K562 (cell line): Measurements from ENCODE around the gene HSBP1L1. TPM values are rescaled to one million over a fixed set of nuclear protein-coding genes. Genes with fewer than 3 reads are reported as not detected.

Experiments
- ARID1B ChIP-seq: fragments of 450-650 bp; IDR thresholded peaks from 2 replicates; pipeline ENCODE4 v1.6.1; 2016; ENCODE audit warnings: antibody characterized with exemption, mild to moderate bottlenecking, inconsistent platforms
- CBFA2T2 ChIP-seq: fragments of 450-650 bp; conservative IDR thresholded peaks from 2 replicates; pipeline ENCODE4 v1.6.1; 2017; ENCODE audit warnings: mild to moderate bottlenecking
- CXXC5 ChIP-seq: fragments of 250-450 bp; sonication (Bioruptor Pico); IDR thresholded peaks from 2 replicates; pipeline ENCODE4 v1.8.0; 2022; ENCODE audit warnings: inconsistent platforms, mild to moderate bottlenecking, moderate library complexity
- DPF2 ChIP-seq: fragments of 450-650 bp; IDR thresholded peaks from 2 replicates; pipeline ENCODE4 v1.6.1; 2016
- ESRRA ChIP-seq: fragments of 450-650 bp; IDR thresholded peaks from 2 replicates; pipeline ENCODE4 v1.6.1; 2014; ENCODE audit warnings: low read depth, mild to moderate bottlenecking, moderate library complexity, borderline replicate concordance
- FOXA3 ChIP-seq, 2 experiments: fragments of 450-650 bp in 1 of 2; sonication (generic) in 1 of 2; formaldehyde crosslinking; IDR thresholded peaks in 1 of 2; conservative IDR thresholded peaks in 1 of 2; 2 replicates each; pipeline versions ENCODE4 v1.4.0 to v1.8.0; 2020 to 2022; ENCODE audit warnings: mild to moderate bottlenecking in 2 of 2, missing genetic modification reagents in 1 of 2
- FOXM1 ChIP-seq, 2 experiments: fragments of 450-650 bp in 1 of 2; sonication (generic) in 1 of 2; formaldehyde crosslinking in 1 of 2; IDR thresholded peaks; 2 replicates each; pipeline versions ENCODE4 v1.6.1 to v1.9.0; 2017 to 2022; ENCODE audit warnings: low read depth in 2 of 2, mild to moderate bottlenecking in 2 of 2, missing genetic modification reagents in 1 of 2, moderate library complexity in 1 of 2
- GATA2 ChIP-seq: sonication (generic); formaldehyde crosslinking; IDR thresholded peaks from 2 replicates; pipeline ENCODE4 v1.4.0; 2020; ENCODE audit warnings: mild to moderate bottlenecking, missing genetic modification reagents
- IFI16 ChIP-seq: fragments of 250-450 bp; sonication (Bioruptor Pico); IDR thresholded peaks from 2 replicates; pipeline ENCODE4 v2.1.2; 2022; ENCODE audit warnings: mild to moderate bottlenecking, inconsistent platforms
- ILK ChIP-seq: fragments of 450-650 bp; IDR thresholded peaks from 2 replicates; pipeline ENCODE4 v1.6.1; 2016; ENCODE audit warnings: missing genetic modification characterization, low read depth, mild to moderate bottlenecking, missing compliant biosample characterization, moderate library complexity, borderline replicate concordance
- JUND ChIP-seq, 2 experiments: IDR thresholded peaks; 2 replicates in 1 of 2; 3 replicates in 1 of 2; pipeline ENCODE4 v1.6.1; 2011; ENCODE audit warnings: borderline replicate concordance in 2 of 2, low read depth in 2 of 2, low read length in 2 of 2, improper control_type of control experiment in 1 of 2, missing biosample characterization in 1 of 2, missing genetic modification characterization in 1 of 2, missing genetic modification reagents in 1 of 2
- KLF10 ChIP-seq: fragments of 250-450 bp; sonication (Bioruptor Pico); IDR thresholded peaks from 2 replicates; pipeline ENCODE4 v1.6.1; 2021; ENCODE audit warnings: matching md5 sums
- KLF16 ChIP-seq: IDR thresholded peaks from 2 replicates; pipeline ENCODE4 v1.6.1; 2016; ENCODE audit warnings: antibody characterized with exemption
- MEIS2 ChIP-seq: fragments of 450-650 bp; IDR thresholded peaks from 2 replicates; pipeline ENCODE4 v1.6.1; 2014; ENCODE audit warnings: mild to moderate bottlenecking; ENCODE audit not compliant: partially characterized antibody
- NCOR1 ChIP-seq: fragments of 450-650 bp; IDR thresholded peaks from 2 replicates; pipeline ENCODE4 v1.6.1; 2016; ENCODE audit warnings: mild to moderate bottlenecking, moderate library complexity
- NFIC ChIP-seq: fragments of 450-650 bp; IDR thresholded peaks from 2 replicates; pipeline ENCODE4 v1.6.1; 2017; ENCODE audit warnings: mild to moderate bottlenecking, inconsistent platforms
- PHB2 ChIP-seq: fragments of 450-650 bp; IDR thresholded peaks from 2 replicates; pipeline ENCODE4 v1.6.1; 2017; ENCODE audit warnings: low read depth
- POLR2AphosphoS5 ChIP-seq: IDR thresholded peaks from 2 replicates; pipeline ENCODE4 v1.6.1; 2011; ENCODE audit warnings: mild to moderate bottlenecking, low read depth, low read length, moderate library complexity; ENCODE audit not compliant: control insufficient read depth, insufficient read depth
- PTRF ChIP-seq: fragments of 450-650 bp; IDR thresholded peaks from 2 replicates; pipeline ENCODE4 v1.6.1; 2016; ENCODE audit warnings: mild to moderate bottlenecking, missing genetic modification characterization, missing compliant biosample characterization
- RBM17 ChIP-seq: fragments of 200-400 bp; formaldehyde crosslinking; IDR thresholded peaks from 2 replicates; pipeline ENCODE4 v1.6.1; 2017; ENCODE audit warnings: low read depth, mild to moderate bottlenecking, low read length, borderline replicate concordance
- SOX6 ChIP-seq: fragments of 450-650 bp; IDR thresholded peaks from 2 replicates; pipeline ENCODE4 v1.6.1; 2014; ENCODE audit warnings: mild to moderate bottlenecking
- STAT5A ChIP-seq: IDR thresholded peaks from 2 replicates; pipeline ENCODE4 v1.6.1; 2012; ENCODE audit warnings: low read length, inconsistent platforms, borderline replicate concordance
- ZNF165 ChIP-seq: fragments of 250-450 bp; sonication (Bioruptor Pico); IDR thresholded peaks from 2 replicates; pipeline ENCODE4 v1.4.0; 2020; ENCODE audit warnings: borderline replicate concordance
- ZNF408 ChIP-seq: fragments of 250-450 bp; sonication (Bioruptor Pico); IDR thresholded peaks from 2 replicates; pipeline ENCODE4 v1.4.0; 2020; ENCODE audit warnings: low read depth, mild to moderate bottlenecking, moderate library complexity
- ZNF518B ChIP-seq: fragments of 250-450 bp; sonication (Bioruptor Pico); IDR thresholded peaks from 2 replicates; pipeline ENCODE4 v1.5.0; 2021; ENCODE audit warnings: mild to moderate bottlenecking, moderate library complexity
- ZNF57 ChIP-seq: fragments of 450-650 bp; formaldehyde crosslinking; IDR thresholded peaks from 2 replicates; pipeline ENCODE4 v1.4.0; 2020; ENCODE audit warnings: mild to moderate bottlenecking, moderate library complexity
- polyA plus RNA-seq, 8 experiments: library from polyadenylated mRNA; depleted of rRNA in 4 of 8; stranded (reverse) in 5 of 8; unstranded in 3 of 8; fragments of >200 nt; fragmentation: Nextera tagmentation in 2 of 8; fragmentation: Illumina TruSeq in 1 of 8; extraction: Ambion mirVana in 2 of 8; extraction: Trizol in 1 of 8; gene quantifications; 2 replicates each; pipeline versions ENCODE4 v1.2.1 to v1.2.3, GENCODE V29; 2011 to 2014; ENCODE audit warnings: inconsistent platforms in 1 of 8, missing spikeins in 1 of 8
- total RNA-seq, 7 experiments: library from RNA; depleted of rRNA in 6 of 7; stranded (reverse); fragments of >200 nt in 6 of 7; fragmentation: Illumina TruSeq in 2 of 7; extraction: Trizol in 2 of 7; gene quantifications; 2 replicates each; pipeline versions ENCODE4 v1.2.1 to v1.2.3, GENCODE V29; 2011 to 2021; ENCODE audit warnings: low replicate concordance in 1 of 7
- TF ChIP-seq, protein P1 (sequence below): sonication (generic); formaldehyde crosslinking; IDR thresholded peaks from 2 replicates; pipeline ENCODE4 v1.8.0; 2022; ENCODE audit warnings: missing genetic modification reagents, mild to moderate bottlenecking, moderate library complexity, borderline replicate concordance

Gene HSBP1L1
- total and polyA plus RNA-seq, 9 of the 15 experiments (the other 6 are each of a cell fraction or from before 2014, with no cell fraction given) = 0.24 to 0.36 TPM; not detected in 7

DNA sequence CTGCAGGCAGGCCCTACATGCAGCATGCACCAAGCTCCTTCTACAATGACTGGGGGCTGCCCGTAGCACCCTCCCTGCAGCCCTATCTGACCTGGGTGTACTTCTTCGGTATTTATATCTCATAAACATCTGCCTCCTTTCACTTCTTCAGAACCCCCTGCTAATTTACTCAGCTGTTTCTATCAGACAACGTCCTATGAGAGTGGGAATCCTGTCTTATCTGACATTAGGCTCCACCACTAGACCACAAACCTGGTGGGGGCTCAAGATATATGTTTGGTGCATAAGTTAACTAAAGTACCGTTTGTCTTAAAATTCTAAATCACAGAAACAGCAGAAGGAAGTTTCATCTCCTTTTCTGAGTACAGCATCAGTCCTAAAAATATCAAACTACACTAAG lies 10.6 kb downstream of the HSBP1L1 start (continued):
- TF ChIP-seq DPF2 (0 out of 2 replicates have a peak, but pooled peaks have one; percentile 28), NCOR1 (peak; percentile 71), NFIC (peak; percentile 26; the same call in 1 of the 2 replicates), CBFA2T2 (peak; percentile 78), ZNF518B (CRISPR knock-in tag) (no peak), PTRF (tag) (no peak), ZNF165 (CRISPR knock-in tag) (no peak), ESRRA (peak; percentile 45; the same call in 1 of the 2 replicates), FOXA3 (CRISPR knock-in tag; conservative IDR thresholded peaks at IDR 0.05 in 1 of 2, IDR thresholded peaks at IDR 0.05 in 1 of 2) (peak; percentile 81 to 94; a peak in 3 of 4 replicates), POLR2AphosphoS5 (peak; percentile 72), MEIS2 (peak; percentile 4), IFI16 (CRISPR knock-in tag) (no peak), JUND (IDR thresholded peaks at IDR 0.05; ENCODE audit: borderline replicate concordance, low read depth, low read length) (no peak), JUND (tag; IDR thresholded peaks at IDR 0.05; ENCODE audit: borderline replicate concordance, low read depth, low read length) (no peak), FOXM1 (IDR thresholded peaks at IDR 0.05; ENCODE audit: low read depth) (peak; percentile 50; the same call in 1 of the 2 replicates), FOXM1 (CRISPR knock-in tag; IDR thresholded peaks at IDR 0.05; ENCODE audit: low read depth) (no peak), STAT5A (peak; percentile 25; the same call in 1 of the 2 replicates), ARID1B (peak; percentile 78), ILK (tag) (no peak), KLF16 (peak; percentile 76), CXXC5 (CRISPR knock-in tag) (0 out of 2 replicates have a peak, but pooled peaks have one; percentile 28), KLF10 (CRISPR knock-in tag) (no peak), GATA2 (peak; percentile 65), ZNF57 (CRISPR knock-in tag) (no peak), RBM17 (no peak), ZNF408 (no peak), SOX6 (peak; percentile 65; the same call in 1 of the 2 replicates), PHB2 (0 out of 2 replicates have a peak, but pooled peaks have one; percentile 15)
- TF ChIP-seq, protein P1, sequence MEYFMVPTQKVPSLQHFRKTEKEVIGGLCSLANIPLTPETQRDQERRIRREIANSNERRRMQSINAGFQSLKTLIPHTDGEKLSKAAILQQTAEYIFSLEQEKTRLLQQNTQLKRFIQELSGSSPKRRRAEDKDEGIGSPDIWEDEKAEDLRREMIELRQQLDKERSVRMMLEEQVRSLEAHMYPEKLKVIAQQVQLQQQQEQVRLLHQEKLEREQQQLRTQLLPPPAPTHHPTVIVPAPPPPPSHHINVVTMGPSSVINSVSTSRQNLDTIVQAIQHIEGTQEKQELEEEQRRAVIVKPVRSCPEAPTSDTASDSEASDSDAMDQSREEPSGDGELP (CRISPR knock-in tag) = peak; percentile 2
